ENCODE measurements around the gene NDEL1.

DNA sequence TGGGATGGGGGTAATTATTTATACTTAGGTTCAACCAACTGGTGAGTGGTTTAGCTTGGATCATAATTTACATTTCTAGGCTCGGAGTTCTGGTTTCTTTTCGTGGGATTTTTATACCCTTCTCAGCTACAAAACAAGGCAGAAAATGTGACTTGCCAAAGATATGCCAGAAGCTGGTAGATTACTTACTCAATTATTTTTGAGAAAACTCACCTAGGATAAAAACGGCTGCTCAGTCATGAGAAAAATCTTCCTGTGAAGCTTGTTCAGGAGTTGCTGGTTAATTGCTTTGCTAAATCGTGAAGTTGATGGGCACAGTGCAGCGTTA, 1.1 kb downstream of the NDEL1 start:
- TF ChIP-seq, protein P1, sequence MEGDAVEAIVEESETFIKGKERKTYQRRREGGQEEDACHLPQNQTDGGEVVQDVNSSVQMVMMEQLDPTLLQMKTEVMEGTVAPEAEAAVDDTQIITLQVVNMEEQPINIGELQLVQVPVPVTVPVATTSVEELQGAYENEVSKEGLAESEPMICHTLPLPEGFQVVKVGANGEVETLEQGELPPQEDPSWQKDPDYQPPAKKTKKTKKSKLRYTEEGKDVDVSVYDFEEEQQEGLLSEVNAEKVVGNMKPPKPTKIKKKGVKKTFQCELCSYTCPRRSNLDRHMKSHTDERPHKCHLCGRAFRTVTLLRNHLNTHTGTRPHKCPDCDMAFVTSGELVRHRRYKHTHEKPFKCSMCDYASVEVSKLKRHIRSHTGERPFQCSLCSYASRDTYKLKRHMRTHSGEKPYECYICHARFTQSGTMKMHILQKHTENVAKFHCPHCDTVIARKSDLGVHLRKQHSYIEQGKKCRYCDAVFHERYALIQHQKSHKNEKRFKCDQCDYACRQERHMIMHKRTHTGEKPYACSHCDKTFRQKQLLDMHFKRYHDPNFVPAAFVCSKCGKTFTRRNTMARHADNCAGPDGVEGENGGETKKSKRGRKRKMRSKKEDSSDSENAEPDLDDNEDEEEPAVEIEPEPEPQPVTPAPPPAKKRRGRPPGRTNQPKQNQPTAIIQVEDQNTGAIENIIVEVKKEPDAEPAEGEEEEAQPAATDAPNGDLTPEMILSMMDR (IDR thresholded peaks at IDR 0.05): no peak
- TF ChIP-seq POLR2A (IDR thresholded peaks at IDR 0.05): no peak
- TF ChIP-seq POLR2AphosphoS5 (IDR thresholded peaks at IDR 0.05; ENCODE audit: insufficient read depth in 1 of 2, low read depth in 1 of 2): no peak
